GM08714 (cell line): ENCODE data around the gene NFKB2.

Experiments used
- H3K4me3 ChIP-seq: fragments of 200-500 bp; sonication (Bioruptor generic); 2 replicates; pipeline ENCODE4 v1.5.1; 2014; ENCODE audit warnings: mild to moderate bottlenecking, low read length, inconsistent platforms
- ZNF274 ChIP-seq: IDR thresholded peaks from 2 replicates; pipeline ENCODE4 v1.6.1; 2012; ENCODE audit warnings: mild to moderate bottlenecking, low read depth, low read length

The NFKB2 gene

GRCh38 chr10:102420181-102420713 lies 24.7 kb downstream of the NFKB2 start:
- H3K4me3 ChIP-seq: peak overlapping the region; percentile 74
- no peak for TF ChIP-seq ZNF274

GRCh38 chr10:102420714-102421506 lies 25.4 kb downstream of the NFKB2 start, which contains the start of gene FBXL15:
FBXL15 (plus strand) TSS chr10:102420836; CDS start chr10:102421130, 294 bp downstream.
- no peak for TF ChIP-seq ZNF274
- H3K4me3 ChIP-seq: peak within 1 kb of the TSS; percentile 74

- peak overlapping the region; percentile 74 for H3K4me3 ChIP-seq
- no peak for TF ChIP-seq ZNF274
Measured at GRCh38 chr10:102421507-102421756, 25.9 kb downstream of the NFKB2 start.

- H3K4me3 ChIP-seq: peak overlapping the region; percentile 74
- TF ChIP-seq ZNF274: no peak
Measured at GRCh38 chr10:102421757-102422512, 26.4 kb downstream of the NFKB2 start.

- H3K4me3 ChIP-seq: peak overlapping the region; percentile 74; the same call in 1 of the 2 replicates
- TF ChIP-seq ZNF274: no peak
Measured at GRCh38 chr10:102422545-102423129, 27.1 kb downstream of the NFKB2 start.

GRCh38 chr10:102423372-102423968 lies 28.0 kb downstream of the NFKB2 start:
- no peak for TF ChIP-seq ZNF274
- H3K4me3 ChIP-seq: no peak overlapping the region

- H3K4me3 ChIP-seq: no peak overlapping the region
- TF ChIP-seq ZNF274: no peak
Measured at GRCh38 chr10:102424145-102424544, 28.6 kb downstream of the NFKB2 start.

GRCh38 chr10:102424916-102425315 lies 29.4 kb downstream of the NFKB2 start:
- H3K4me3 ChIP-seq: no peak overlapping the region
- TF ChIP-seq ZNF274: no peak

- no peak overlapping the region for H3K4me3 ChIP-seq
- no peak for TF ChIP-seq ZNF274
Measured at GRCh38 chr10:102425444-102425843, 29.9 kb downstream of the NFKB2 start.

GRCh38 chr10:102426803-102427287 lies 31.3 kb downstream of the NFKB2 start:
- no peak for TF ChIP-seq ZNF274
- H3K4me3 ChIP-seq: no peak overlapping the region

- TF ChIP-seq ZNF274: no peak
- H3K4me3 ChIP-seq: no peak overlapping the region
Measured at GRCh38 chr10:102429468-102429867, 34.0 kb downstream of the NFKB2 start.

GRCh38 chr10:102431452-102432124 lies 36.1 kb downstream of the NFKB2 start:
- no peak for TF ChIP-seq ZNF274
- peak overlapping the region; percentile 80 for H3K4me3 ChIP-seq

- H3K4me3 ChIP-seq: peak within 1 kb of the TSS; percentile 80
- no peak for TF ChIP-seq ZNF274
Measured at GRCh38 chr10:102432162-102432950, 36.9 kb downstream of the NFKB2 start, which contains the start of gene CUEDC2. CUEDC2 (minus strand) TSS chr10:102432574; CDS start chr10:102425188, 7,386 bp downstream.
